OCI-LY3 (cell line): ENCODE data around the gene CCDC7.

Experiments
- EZH2phosphoT487 ChIP-seq: fragments of 200-600 bp; shearing (Covaris generic); IDR thresholded peaks from 2 replicates; pipeline ENCODE4 v1.6.1; 2018; ENCODE audit warnings: antibody characterized with exemption, mixed run types, low read depth
- TF ChIP-seq, protein P1 (sequence below): fragments of 200-600, 300-600 bp; sonication (generic); IDR thresholded peaks from 2 replicates; pipeline ENCODE4 v1.5.1; 2014; ENCODE audit warnings: antibody characterized with exemption, low read length, low read depth

DNA sequence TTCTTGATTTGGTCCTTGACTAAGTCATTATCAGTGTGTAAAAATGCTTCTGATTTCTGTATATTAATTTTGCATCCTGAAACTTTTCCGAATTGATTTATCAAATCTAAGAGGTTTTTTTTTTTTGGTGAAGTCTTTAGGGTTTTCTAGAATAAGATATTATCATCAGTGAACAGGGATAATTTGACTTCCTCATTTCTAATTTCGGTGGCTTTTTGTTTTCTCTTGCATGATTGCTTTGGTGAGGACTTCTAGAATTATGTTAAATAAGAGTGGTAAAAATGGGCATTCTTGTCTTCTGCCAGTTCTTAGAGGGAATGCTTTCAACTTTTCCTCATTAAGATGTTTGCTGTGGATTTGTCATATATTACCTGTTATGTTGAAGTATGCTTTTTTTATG is 170.5 kb downstream of the CCDC7 start:
- TF ChIP-seq, protein P1, sequence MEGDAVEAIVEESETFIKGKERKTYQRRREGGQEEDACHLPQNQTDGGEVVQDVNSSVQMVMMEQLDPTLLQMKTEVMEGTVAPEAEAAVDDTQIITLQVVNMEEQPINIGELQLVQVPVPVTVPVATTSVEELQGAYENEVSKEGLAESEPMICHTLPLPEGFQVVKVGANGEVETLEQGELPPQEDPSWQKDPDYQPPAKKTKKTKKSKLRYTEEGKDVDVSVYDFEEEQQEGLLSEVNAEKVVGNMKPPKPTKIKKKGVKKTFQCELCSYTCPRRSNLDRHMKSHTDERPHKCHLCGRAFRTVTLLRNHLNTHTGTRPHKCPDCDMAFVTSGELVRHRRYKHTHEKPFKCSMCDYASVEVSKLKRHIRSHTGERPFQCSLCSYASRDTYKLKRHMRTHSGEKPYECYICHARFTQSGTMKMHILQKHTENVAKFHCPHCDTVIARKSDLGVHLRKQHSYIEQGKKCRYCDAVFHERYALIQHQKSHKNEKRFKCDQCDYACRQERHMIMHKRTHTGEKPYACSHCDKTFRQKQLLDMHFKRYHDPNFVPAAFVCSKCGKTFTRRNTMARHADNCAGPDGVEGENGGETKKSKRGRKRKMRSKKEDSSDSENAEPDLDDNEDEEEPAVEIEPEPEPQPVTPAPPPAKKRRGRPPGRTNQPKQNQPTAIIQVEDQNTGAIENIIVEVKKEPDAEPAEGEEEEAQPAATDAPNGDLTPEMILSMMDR: no peak
- no peak for TF ChIP-seq EZH2phosphoT487
